Fibroblast of lung (primary cell): ENCODE measurements around the gene ARL4D. TPM values are rescaled to one million over a fixed set of nuclear protein-coding genes. Genes with fewer than 3 reads are reported as not detected.
A peak's percentile ranks its signal among the peaks of the same experiment; 100 is the strongest.

Source experiments
- DNase-seq, 2 donors: peaks; one replicate each; pipeline versions ENCODE4 v3.0.0 to v3.0.0-alpha.2; 2010; ENCODE audit warnings: low read depth in 2 of 2
- H2AFZ ChIP-seq: 2 replicates; pipeline ENCODE4 v1.5.1; 2012; ENCODE audit warnings: low read length, control low read depth, inconsistent platforms
- H3K27ac ChIP-seq: 2 replicates; pipeline ENCODE4 v1.5.1; 2011; ENCODE audit warnings: low read length, control low read depth; ENCODE audit not compliant: insufficient read depth
- H3K27me3 ChIP-seq: 2 replicates; pipeline ENCODE4 v1.5.1; 2011; ENCODE audit warnings: mild to moderate bottlenecking, low read length; ENCODE audit not compliant: control insufficient read depth, insufficient read depth
- H3K36me3 ChIP-seq: 2 replicates; pipeline ENCODE4 v1.5.1; 2011; ENCODE audit warnings: low read length; ENCODE audit not compliant: control insufficient read depth, insufficient read depth
- H3K4me1 ChIP-seq: 2 replicates; pipeline ENCODE4 v1.5.1; 2011; ENCODE audit warnings: low read length; ENCODE audit not compliant: control insufficient read depth, insufficient read depth; ENCODE audit errors: extremely low read depth
- H3K4me2 ChIP-seq: 2 replicates; pipeline ENCODE4 v1.5.1; 2011; ENCODE audit warnings: low read length, control low read depth; ENCODE audit not compliant: insufficient read depth; ENCODE audit errors: extremely low read depth
- H3K4me3 ChIP-seq, 4 experiments: fragments of 200-600 bp in 1 of 4; sonication (generic) in 1 of 4; replicated peaks in 1 of 4; 2 replicates each; pipeline ENCODE4 v1.5.1; 2011 to 2016; ENCODE audit warnings: low read length in 4 of 4, low read depth in 3 of 4, mild to moderate bottlenecking in 3 of 4, control low read depth in 2 of 4, inconsistent platforms in 1 of 4, mixed read lengths in 1 of 4; ENCODE audit not compliant: insufficient read depth in 1 of 4; ENCODE audit errors: control extremely low read depth in 1 of 4
- H3K79me2 ChIP-seq: 2 replicates; pipeline ENCODE4 v1.5.1; 2012; ENCODE audit warnings: mild to moderate bottlenecking, low read length, inconsistent platforms; ENCODE audit not compliant: control insufficient read depth, insufficient read depth
- H3K9ac ChIP-seq: 2 replicates; pipeline ENCODE4 v1.5.1; 2011; ENCODE audit warnings: mild to moderate bottlenecking, low read length, control low read depth; ENCODE audit not compliant: insufficient read depth
- H3K9me3 ChIP-seq: 2 replicates; pipeline ENCODE4 v1.5.1; 2012; ENCODE audit warnings: low read depth, low read length; ENCODE audit not compliant: control insufficient read depth, insufficient read depth
- H4K20me1 ChIP-seq: 2 replicates; pipeline ENCODE4 v1.5.1; 2011; ENCODE audit warnings: low read length; ENCODE audit not compliant: control insufficient read depth, insufficient read depth; ENCODE audit errors: extremely low read depth
- CTCF ChIP-seq, 2 donors: IDR thresholded peaks in 1 of 2; conservative IDR thresholded peaks in 1 of 2; 1 replicate in 1 of 2; 2 replicates in 1 of 2; pipeline ENCODE4 v1.5.1; 2011 to 2012; ENCODE audit warnings: low read length in 2 of 2, control low read depth in 1 of 2, inconsistent platforms in 1 of 2, low read depth in 1 of 2, mild to moderate bottlenecking in 1 of 2
- EZH2 ChIP-seq: IDR thresholded peaks from 2 replicates; pipeline ENCODE4 v1.5.1; 2012; ENCODE audit warnings: low read length, control low read depth, mild to moderate bottlenecking; ENCODE audit errors: missing control alignments
- polyA plus RNA-seq, 2 donors: library from polyadenylated mRNA; depleted of rRNA in 1 of 2; stranded (reverse) in 1 of 2; unstranded in 1 of 2; fragments of >200 nt; gene quantifications; 2 replicates each; pipeline ENCODE4 v1.2.1, GENCODE V29; 2011 to 2012; ENCODE audit warnings: missing spikeins in 1 of 2
- total RNA-seq: library from RNA; depleted of rRNA; stranded (reverse); fragments of >200 nt; gene quantifications from 2 replicates; pipeline ENCODE4 v1.2.1, GENCODE V29; 2014

ARL4D gene
- total and polyA plus RNA-seq, 2 donors (not counting 1 experiment from before 2014, with no cell fraction given), result 12.5 to 46.4 TPM

GRCh38 chr17:43430936-43431713 lies 32.3 kb downstream of the ARL4D start:
- no peaks in the 10 kb centered on the region for H3K79me2 ChIP-seq
- no peak overlapping the region for H3K4me2 ChIP-seq
- no peaks in the 10 kb centered on the region for H3K9me3 ChIP-seq
- no peaks in the 10 kb centered on the region for H3K4me1 ChIP-seq
- no peak for DNase-seq
- H3K9ac ChIP-seq, result no peak overlapping the region
- H4K20me1 ChIP-seq, result no peaks in the 10 kb centered on the region
- TF ChIP-seq EZH2 (no peak), CTCF (conservative IDR thresholded peaks at IDR 0.05 in 1 of 2, IDR thresholded peaks at IDR 0.05 in 1 of 2; ENCODE audit: low read depth in 1 of 2, low read length in 2 of 2) (no peak)
- H3K36me3 ChIP-seq, result no peaks in the 10 kb centered on the region
- no peak overlapping the region for H3K4me3 ChIP-seq
- H3K27ac ChIP-seq, result no peak overlapping the region
- peaks cover 6% of the 10 kb centered on the region for H3K27me3 ChIP-seq
- H2AFZ ChIP-seq, result peak overlapping the region; percentile 51

GRCh38 chr17:43431714-43432523 lies 33.1 kb downstream of the ARL4D start:
- H3K4me1 ChIP-seq, result no peaks in the 10 kb centered on the region
- no peaks in the 10 kb centered on the region for H3K79me2 ChIP-seq
- H3K36me3 ChIP-seq, result no peaks in the 10 kb centered on the region
- H3K27ac ChIP-seq, result no peak overlapping the region
- H4K20me1 ChIP-seq, result no peaks in the 10 kb centered on the region
- H2AFZ ChIP-seq, result peak overlapping the region; percentile 51
- no peaks in the 10 kb centered on the region for H3K9me3 ChIP-seq
- peak in 1 of 2 donors; percentile 76 for DNase-seq
- peaks cover 6% of the 10 kb centered on the region for H3K27me3 ChIP-seq
- no peak overlapping the region for H3K4me3 ChIP-seq
- no peak overlapping the region for H3K9ac ChIP-seq
- H3K4me2 ChIP-seq, result no peak overlapping the region
- TF ChIP-seq EZH2 (no peak), CTCF (conservative IDR thresholded peaks at IDR 0.05 in 1 of 2, IDR thresholded peaks at IDR 0.05 in 1 of 2; ENCODE audit: low read depth in 1 of 2, low read length in 2 of 2) (no peak)

- H3K4me2 ChIP-seq, result no peak overlapping the region
- DNase-seq, result peak in 1 of 2 donors; percentile 95
- no peak overlapping the region for H3K9ac ChIP-seq
- no peaks in the 10 kb centered on the region for H4K20me1 ChIP-seq
- no peak overlapping the region for H3K4me3 ChIP-seq
- H3K79me2 ChIP-seq, result no peaks in the 10 kb centered on the region
- H3K9me3 ChIP-seq, result no peaks in the 10 kb centered on the region
- no peak overlapping the region for H2AFZ ChIP-seq
- H3K27me3 ChIP-seq, result peaks cover 6% of the 10 kb centered on the region
- H3K4me1 ChIP-seq, result no peaks in the 10 kb centered on the region
- H3K36me3 ChIP-seq, result no peaks in the 10 kb centered on the region
- TF ChIP-seq CTCF (conservative IDR thresholded peaks at IDR 0.05 in 1 of 2, IDR thresholded peaks at IDR 0.05 in 1 of 2; ENCODE audit: low read depth in 1 of 2, low read length in 2 of 2) (no peak), EZH2 (no peak)
- H3K27ac ChIP-seq, result no peak overlapping the region
These were observed 36.1 kb downstream of the ARL4D start for GRCh38 chr17:43434902-43435319.
